HG02885 (cell line): ENCODE results near the gene NTSR2.

Experiments used
- ATAC-seq: cut with Tn5 transposase; IDR thresholded peaks from one replicate; pipeline ENCODE4 v1.9.1; 2021; ENCODE audit warnings: mild to moderate bottlenecking; ENCODE audit not compliant: unreplicated experiment, poor library complexity

The NTSR2 gene

GRCh38 chr2:11669454-11670291, at the start of gene NTSR2:
Gene NTSR2 (minus strand): TSS chr2:11670195. CDS start chr2:11670129, 66 bp downstream.
- ATAC-seq, result no peak

GRCh38 chr2:11719230-11719977, 49.4 kb upstream of the NTSR2 start:
- no peak for ATAC-seq

GRCh38 chr2:11718606-11719005, 48.6 kb upstream of the NTSR2 start:
- no peak for ATAC-seq

- no peak for ATAC-seq
Measured at GRCh38 chr2:11717623-11718022, 47.6 kb upstream of the NTSR2 start.

- no peak for ATAC-seq
Measured at GRCh38 chr2:11716689-11717321, 46.8 kb upstream of the NTSR2 start.

- ATAC-seq, result no peak
Measured at GRCh38 chr2:11715987-11716652, 46.1 kb upstream of the NTSR2 start.

- ATAC-seq, result no peak
Measured at GRCh38 chr2:11713815-11714214, 43.8 kb upstream of the NTSR2 start.

- no peak for ATAC-seq
Measured at GRCh38 chr2:11712866-11713265, 42.9 kb upstream of the NTSR2 start.

GRCh38 chr2:11711751-11712150, 41.8 kb upstream of the NTSR2 start:
- ATAC-seq, result no peak

- no peak for ATAC-seq
Measured at GRCh38 chr2:11711354-11711716, 41.3 kb upstream of the NTSR2 start.

GRCh38 chr2:11710632-11711353, 40.8 kb upstream of the NTSR2 start:
- no peak for ATAC-seq

- ATAC-seq, result no peak
Measured at GRCh38 chr2:11710210-11710609, 40.2 kb upstream of the NTSR2 start.

GRCh38 chr2:11709293-11709692, 39.3 kb upstream of the NTSR2 start:
- no peak for ATAC-seq

- ATAC-seq, result no peak
Measured at GRCh38 chr2:11708106-11708505, 38.1 kb upstream of the NTSR2 start.

GRCh38 chr2:11705711-11706110, 35.7 kb upstream of the NTSR2 start:
- no peak for ATAC-seq

GRCh38 chr2:11705063-11705462, 35.1 kb upstream of the NTSR2 start:
- no peak for ATAC-seq

- ATAC-seq, result no peak
Measured at GRCh38 chr2:11703700-11704099, 33.7 kb upstream of the NTSR2 start.

- ATAC-seq, result no peak
Measured at GRCh38 chr2:11702946-11703345, 33.0 kb upstream of the NTSR2 start.

GRCh38 chr2:11701751-11702301, 31.8 kb upstream of the NTSR2 start:
- no peak for ATAC-seq

GRCh38 chr2:11701206-11701605, 31.2 kb upstream of the NTSR2 start:
- no peak for ATAC-seq
